Measurements from ENCODE around the gene AKR1C1. TPM values are rescaled to one million over a fixed set of nuclear protein-coding genes. Genes with fewer than 3 reads are reported as not detected.
A peak's percentile ranks its signal among the peaks of the same experiment; 100 is the strongest.

AKR1C1 gene
- total and polyA plus RNA-seq, 9 of the 15 experiments (the other 6 are each of a cell fraction or from before 2014, with no cell fraction given): 43.5 to 180 (median 82.4) TPM

GRCh38 chr10:4941540-4942330 lies 21.5 kb upstream of the AKR1C1 start (continued):
- TF ChIP-seq PBX2 (CRISPR knock-in tag; IDR thresholded peaks at IDR 0.05; ENCODE audit: low read depth) (peak; percentile 43; the same call in 1 of the 2 replicates), PBX2 (tag; conservative IDR thresholded peaks at IDR 0.05; ENCODE audit: low read depth) (peak; percentile 69), USF1 (CRISPR knock-in tag; IDR thresholded peaks at IDR 0.05) (no peak), MCM5 (IDR thresholded peaks at IDR 0.05; ENCODE audit: low read depth) (no peak), GTF2F1 (IDR thresholded peaks at IDR 0.05; ENCODE audit: low read depth, low read length) (no peak), TEAD1 (CRISPR knock-in tag; IDR thresholded peaks at IDR 0.05) (0 out of 4 replicates have a peak, but pooled peaks of 1 of the 2 experiments have one; percentile 29), RBM25 (IDR thresholded peaks at IDR 0.05; ENCODE audit: low read depth, low read length, severe bottlenecking) (no peak), CUX1 (CRISPR knock-in tag; IDR thresholded peaks at IDR 0.05) (no peak), PTBP1 (IDR thresholded peaks at IDR 0.05; ENCODE audit: low read depth, low read length) (no peak), ELF2 (CRISPR knock-in tag; IDR thresholded peaks at IDR 0.05) (no peak), CBFA2T2 (conservative IDR thresholded peaks at IDR 0.05) (peak; percentile 71), SMARCE1 (IDR thresholded peaks at IDR 0.05) (peak; percentile 79; the same call in 1 of the 2 replicates), PHTF2 (CRISPR knock-in tag; IDR thresholded peaks at IDR 0.05) (no peak), TAF1 (IDR thresholded peaks at IDR 0.05; ENCODE audit: control insufficient read depth, extremely low read depth, insufficient read depth, low read length, severe bottlenecking) (no peak), ZEB2 (IDR thresholded peaks at IDR 0.05) (peak; percentile 78), ZNF639 (CRISPR knock-in tag; conservative IDR thresholded peaks at IDR 0.05 in 1 of 2, IDR thresholded peaks at IDR 0.05 in 1 of 2) (no peak), CHD4 (IDR thresholded peaks at IDR 0.05; ENCODE audit: insufficient read depth, insufficient replicate concordance, low read depth, low read length, poor library complexity, severe bottlenecking) (no peak)
